HG02610 (cell line): ENCODE results near the gene CTIF.
"Not testable (repeated sequence)": the region's sequence is repeated elsewhere in the genome, so short reads cannot be mapped to it uniquely, and the experiment has no call there.

Experiments used
- ATAC-seq: cut with Tn5 transposase; IDR thresholded peaks from one replicate; pipeline ENCODE4 v1.9.1; 2021; ENCODE audit warnings: mild to moderate bottlenecking, moderate library complexity; ENCODE audit not compliant: unreplicated experiment

Gene CTIF

GRCh38 chr18:48538531-48539405 lies at the start of gene CTIF:
Gene CTIF, plus strand, starts transcription at chr18:48539031. Its CDS starts 80,535 bp downstream, at chr18:48619566.
- ATAC-seq, result peak; percentile 88

- ATAC-seq, result no peak
These were observed 48.1 kb upstream of the CTIF start for GRCh38 chr18:48490641-48491293.

- ATAC-seq, result no peak
These were observed 46.0 kb upstream of the CTIF start for GRCh38 chr18:48492880-48493279.

- no peak for ATAC-seq
These were observed 45.2 kb upstream of the CTIF start for GRCh38 chr18:48493434-48494230.

GRCh38 chr18:48497863-48498262 lies 41.0 kb upstream of the CTIF start:
- ATAC-seq, result no peak

DNA sequence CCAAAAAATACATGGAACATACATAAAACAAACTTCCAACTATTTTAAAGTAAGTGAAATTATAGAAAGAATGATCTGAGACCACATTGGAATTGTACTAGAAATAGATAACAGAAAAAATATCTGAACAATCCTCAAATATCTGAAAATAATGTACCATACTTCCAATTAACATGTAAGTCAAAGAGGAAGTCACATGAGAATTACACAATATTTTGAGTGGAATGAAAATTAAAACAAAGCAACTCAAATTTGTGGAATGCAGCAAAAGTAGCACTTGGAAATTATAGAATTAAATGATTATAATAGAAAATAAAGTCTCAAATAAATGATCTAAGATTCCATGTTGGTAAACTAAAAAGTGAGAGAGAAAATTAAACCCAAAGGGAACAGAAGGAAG lies 38.3 kb upstream of the CTIF start:
- no peak for ATAC-seq

GRCh38 chr18:48502906-48503305 lies 35.9 kb upstream of the CTIF start:
- no peak for ATAC-seq

GRCh38 chr18:48504819-48505218 lies 34.0 kb upstream of the CTIF start:
- ATAC-seq, result no peak

DNA sequence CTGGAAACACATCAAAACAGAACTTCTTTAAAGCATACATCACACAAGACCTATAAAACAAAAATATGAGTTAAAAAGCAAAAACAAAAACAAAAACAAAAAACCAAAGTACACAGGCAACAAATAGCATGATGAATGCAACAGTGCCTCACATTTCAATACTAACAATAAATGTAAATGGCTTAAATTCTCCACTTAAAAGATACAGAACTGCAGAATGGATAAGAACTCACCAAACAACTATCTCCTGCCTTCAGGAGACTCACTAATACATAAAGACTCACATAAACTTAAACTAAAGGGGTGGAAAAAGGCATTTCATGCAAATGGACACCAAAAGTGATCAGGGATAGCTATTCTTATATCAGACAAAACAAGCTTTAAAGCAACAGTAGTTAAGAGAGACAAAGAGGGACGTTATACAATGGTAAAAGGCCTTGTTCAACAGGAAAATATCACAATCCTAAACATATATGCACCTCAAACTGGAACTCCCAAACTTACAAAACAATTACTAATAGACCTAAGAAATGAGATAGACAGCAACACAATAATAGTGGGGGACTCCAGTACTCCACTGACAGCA lies 31.8 kb upstream of the CTIF start:
- not testable (repeated sequence) for ATAC-seq

DNA sequence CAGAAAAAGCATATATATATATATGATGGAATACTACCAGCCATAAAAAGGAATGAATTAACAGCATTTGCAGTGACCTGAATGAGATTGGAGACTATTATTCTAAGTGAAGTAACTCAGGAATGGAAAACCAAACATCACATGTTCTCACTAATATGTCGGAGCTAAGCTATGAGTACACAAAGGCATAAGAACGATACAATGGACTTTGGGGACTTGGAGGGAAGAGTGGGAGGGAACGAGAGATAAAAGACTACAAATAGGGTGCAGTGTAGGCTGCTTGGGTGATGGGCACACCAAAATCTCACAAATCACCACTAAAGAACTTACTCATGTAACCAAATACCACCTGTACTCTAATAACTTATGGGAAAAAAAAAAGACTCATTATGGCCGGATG lies 26.3 kb upstream of the CTIF start:
- not testable (repeated sequence) for ATAC-seq

- ATAC-seq, result no peak
These were observed 24.0 kb upstream of the CTIF start for GRCh38 chr18:48514786-48515185.

DNA sequence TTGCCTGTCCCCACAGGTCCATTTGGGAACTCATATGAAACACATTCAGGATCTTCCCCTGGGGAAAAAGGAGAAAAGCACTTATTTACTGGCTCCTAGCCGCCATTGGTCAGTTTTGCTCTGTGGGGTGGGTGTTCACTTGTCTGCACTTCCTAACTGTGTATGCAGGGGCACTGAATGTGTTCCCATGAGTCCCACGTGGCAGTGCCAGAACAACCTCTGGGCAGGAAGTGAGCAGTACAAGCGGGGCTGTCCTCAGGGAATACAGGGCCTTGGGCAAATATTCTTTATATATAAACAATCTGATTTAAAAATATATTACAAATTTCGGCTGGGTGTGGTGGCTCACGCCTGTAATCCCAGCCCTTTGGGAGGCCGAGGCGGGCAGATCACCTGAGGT lies 21.8 kb upstream of the CTIF start:
- no peak for ATAC-seq

DNA sequence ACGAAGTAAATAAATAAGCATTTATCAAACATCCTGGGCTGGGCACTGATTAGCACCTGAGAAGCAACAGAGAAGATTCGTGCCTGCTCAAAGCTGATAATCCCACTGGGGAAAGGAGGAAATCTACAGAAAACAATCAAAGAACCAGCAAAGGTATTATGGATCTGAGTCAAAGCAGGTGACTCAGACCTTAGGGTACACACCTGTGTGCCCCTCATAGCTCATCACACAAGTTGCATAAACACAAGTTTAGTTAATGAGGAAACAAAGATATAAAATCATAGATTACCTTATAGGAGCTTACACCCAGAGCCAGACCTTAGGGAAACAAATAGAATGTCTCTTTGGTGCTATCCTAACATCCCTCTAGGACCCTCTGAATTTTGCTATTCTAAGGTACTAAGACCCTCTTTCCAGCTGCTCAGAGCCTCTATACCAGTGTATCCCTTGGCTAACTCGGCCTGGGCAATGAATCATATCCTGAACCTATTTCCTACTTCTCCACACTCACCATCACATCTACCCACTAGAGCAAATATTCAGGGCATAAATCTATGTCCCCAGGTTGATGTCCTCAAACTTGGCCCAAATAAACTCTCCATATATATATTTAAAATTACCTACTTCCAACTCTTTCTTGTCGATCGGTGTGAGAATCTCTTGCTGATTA lies 19.3 kb upstream of the CTIF start:
- no peak for ATAC-seq

DNA sequence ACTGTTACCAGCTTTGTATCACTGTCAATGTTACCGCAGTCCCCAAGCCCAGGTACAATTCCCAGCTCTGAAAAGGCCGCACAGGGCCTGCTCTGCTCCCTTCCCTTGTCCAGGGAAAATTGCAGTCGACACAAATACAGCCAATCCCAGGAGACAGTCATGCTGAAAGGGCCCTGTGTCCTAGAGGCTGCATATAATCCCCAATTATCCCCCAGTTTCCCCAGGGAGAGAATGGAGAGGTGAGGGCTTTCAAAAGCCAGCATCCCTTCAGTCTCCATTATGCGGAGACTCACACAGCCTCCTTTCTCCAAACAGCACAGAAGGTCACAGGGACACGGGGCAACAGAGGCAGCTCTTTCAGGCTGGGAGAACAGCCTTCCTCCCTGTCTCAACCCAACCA lies 17.1 kb upstream of the CTIF start:
- no peak for ATAC-seq

GRCh38 chr18:48525671-48526070 lies 13.2 kb upstream of the CTIF start:
- no peak for ATAC-seq

- no peak for ATAC-seq
These were observed 11.4 kb upstream of the CTIF start for GRCh38 chr18:48527461-48527860.

GRCh38 chr18:48528861-48529260 lies 10.0 kb upstream of the CTIF start:
- no peak for ATAC-seq

- ATAC-seq, result no peak
These were observed 9.0 kb upstream of the CTIF start for GRCh38 chr18:48529796-48530195.

GRCh38 chr18:48530399-48531081 lies 8.3 kb upstream of the CTIF start:
- ATAC-seq, result no peak

DNA sequence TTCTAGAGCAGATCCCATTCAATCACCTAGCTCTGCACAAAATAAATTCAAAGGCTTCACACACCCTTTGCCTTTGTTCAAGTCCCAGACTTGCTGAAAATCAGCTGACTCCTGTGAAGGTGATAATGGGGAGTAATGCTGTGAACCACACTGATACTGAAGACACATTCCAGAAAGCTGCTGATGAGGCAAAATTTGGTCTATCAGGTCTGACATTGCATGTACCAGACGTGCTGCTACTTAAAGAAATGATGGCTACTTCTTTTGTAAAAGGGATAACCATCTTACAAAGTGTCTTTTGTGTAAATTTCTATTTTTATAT lies 7.8 kb upstream of the CTIF start:
- ATAC-seq, result no peak
